UCSD-AML1 (cell line): ENCODE data around the gene DES.

Source experiments
- DNase-seq: peaks from one replicate; lab custom pipeline; 2025; ENCODE audit not compliant: unreplicated experiment; lab: John Stamatoyannopoulos, UW

The DES gene

DNA sequence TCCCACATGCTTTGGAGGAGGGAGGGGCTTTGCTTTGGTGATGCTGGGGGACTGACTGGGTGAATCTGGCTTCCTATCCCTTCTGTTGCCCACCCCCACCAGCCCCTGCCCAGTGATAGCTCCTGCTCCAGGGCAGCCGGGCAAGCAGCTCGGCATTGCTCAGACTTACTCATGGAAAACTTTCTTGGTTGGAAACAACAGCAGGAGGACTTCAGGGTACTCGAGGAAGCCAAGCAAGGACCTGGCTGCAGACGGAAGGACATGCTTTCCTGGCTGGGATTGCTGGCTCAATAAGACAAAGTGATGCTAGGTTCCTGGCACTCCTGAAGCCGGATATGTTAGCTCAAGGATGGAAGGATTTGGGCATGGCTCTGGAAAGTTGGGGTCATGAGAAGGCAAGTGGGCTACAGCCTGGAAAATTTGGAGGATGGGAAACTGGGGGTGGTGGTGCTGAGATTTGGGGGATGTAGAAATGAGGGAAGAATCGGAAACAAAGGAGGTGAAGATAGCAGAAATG, 19.6 kb downstream of the DES start:
- no peak for DNase-seq

DNA sequence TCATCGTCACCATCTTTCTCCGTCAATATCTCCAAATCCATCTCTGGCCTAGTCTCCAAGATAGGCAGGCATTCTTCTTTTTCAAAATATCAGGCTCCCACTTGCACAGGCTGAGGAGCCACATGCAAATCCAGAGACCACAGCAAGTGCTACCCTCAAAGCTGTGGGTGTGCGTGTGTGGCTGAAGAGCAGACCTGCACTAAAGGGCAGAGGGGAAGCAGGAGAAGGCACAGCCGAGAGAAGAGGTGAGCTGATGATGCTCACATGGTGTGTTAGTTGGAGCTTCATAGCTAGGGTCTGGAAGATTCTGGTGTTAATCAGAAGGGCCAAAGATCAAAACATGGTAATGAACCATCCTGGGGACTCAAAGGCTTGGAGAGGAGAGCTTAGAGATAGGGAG, 20.3 kb downstream of the DES start:
- DNase-seq, result no peak

DNA sequence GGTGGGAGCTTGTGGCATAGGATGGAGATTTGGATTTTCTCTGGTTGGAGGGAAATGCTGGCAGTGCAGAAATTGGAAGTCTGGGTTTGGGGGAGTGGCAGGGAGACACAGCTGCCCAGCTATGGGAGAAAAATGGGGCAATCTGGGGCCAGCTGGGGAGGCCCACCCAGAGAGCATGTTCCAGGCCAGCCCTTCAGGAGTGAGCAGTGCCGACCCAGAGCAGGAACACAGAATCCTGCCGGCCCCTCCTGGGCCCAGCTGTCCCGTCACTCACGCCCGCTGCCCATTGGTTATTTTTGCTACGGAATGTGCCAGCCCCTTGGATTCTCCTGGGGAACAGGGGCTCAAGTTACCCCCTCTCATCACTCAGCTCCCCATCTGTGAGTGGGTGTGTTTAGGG, 21.3 kb downstream of the DES start:
- DNase-seq, result no peak

DNA sequence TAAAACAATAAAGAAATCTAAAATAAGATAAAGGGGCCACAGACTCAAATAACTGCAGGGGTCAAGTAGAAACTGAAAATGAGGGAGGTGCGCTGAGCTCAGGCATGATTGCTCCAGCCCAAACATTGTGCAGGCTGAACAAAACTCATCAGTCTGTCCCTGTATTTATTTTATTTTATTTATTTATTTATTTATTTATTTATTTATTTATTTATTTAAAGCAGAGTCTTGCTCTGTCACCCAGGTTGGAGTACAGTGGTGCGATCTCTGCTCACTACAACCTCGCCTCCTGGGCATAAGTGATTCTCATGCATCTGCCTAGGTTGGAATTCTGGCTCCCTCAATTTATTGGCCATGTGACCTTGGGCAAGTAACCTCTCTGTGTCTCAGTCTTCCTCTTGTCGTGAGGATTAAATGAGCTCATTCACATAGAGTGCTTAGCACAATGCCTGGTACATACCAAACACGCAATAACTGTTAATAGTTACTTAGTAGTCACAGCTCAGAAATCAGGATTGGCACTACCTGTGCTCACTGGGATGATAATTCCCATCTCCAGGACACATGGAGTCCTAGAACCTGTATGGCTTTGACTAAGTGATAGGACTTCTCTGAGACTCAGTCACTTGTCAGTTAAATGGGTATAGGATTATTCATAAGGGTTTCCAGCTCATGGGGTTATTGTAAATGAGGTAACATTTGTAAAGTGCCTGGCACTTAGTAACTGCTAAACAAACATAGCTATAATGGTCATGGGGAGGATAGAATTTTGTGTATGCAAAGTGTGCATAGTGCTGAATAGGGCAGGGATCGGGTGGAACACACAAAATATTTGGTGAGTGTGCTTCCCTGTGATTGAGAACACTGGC, 22.4 kb downstream of the DES start:
- no peak for DNase-seq

DNA sequence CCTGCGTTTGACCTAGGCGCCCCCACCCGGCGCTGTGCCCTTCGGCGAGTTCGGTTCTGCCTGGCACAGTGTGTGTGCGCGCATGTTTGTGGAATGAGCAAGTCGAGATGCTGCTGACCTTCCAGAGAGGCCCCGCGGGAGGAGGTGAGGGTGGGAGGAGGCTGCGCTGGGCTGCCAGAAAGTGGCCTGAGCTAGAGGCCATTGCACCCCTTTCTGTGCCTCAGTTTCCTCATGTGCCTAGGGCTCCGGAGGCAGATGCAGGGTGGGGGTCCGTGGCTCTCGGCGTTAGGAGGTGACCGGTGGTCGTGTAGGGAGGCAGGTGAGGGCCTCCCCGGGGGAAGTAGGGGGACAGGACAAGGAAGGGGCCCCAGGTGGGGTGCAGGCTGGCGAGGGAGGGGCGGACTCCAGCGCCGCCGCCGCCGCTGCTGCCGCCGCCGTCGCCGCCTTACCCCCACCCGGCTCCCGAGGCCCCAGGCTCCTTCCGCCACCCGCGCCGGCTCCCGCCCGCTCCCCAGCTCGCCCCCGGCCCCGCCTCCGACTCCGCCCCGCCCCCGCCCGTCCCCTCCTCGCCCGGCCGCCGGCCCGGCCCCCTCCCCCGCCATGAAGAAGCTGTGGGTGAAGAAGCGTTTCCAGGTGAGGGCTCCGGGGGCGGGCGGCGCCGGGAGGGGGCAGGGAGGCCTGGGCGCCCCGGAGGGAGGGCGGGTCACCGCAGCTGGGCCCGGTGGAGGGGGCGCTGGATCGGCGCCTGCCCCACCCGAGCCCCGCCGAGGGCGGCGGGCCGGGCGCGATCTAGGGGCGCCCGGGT, 23.5 kb downstream of the DES start:
- no peak for DNase-seq

DNA sequence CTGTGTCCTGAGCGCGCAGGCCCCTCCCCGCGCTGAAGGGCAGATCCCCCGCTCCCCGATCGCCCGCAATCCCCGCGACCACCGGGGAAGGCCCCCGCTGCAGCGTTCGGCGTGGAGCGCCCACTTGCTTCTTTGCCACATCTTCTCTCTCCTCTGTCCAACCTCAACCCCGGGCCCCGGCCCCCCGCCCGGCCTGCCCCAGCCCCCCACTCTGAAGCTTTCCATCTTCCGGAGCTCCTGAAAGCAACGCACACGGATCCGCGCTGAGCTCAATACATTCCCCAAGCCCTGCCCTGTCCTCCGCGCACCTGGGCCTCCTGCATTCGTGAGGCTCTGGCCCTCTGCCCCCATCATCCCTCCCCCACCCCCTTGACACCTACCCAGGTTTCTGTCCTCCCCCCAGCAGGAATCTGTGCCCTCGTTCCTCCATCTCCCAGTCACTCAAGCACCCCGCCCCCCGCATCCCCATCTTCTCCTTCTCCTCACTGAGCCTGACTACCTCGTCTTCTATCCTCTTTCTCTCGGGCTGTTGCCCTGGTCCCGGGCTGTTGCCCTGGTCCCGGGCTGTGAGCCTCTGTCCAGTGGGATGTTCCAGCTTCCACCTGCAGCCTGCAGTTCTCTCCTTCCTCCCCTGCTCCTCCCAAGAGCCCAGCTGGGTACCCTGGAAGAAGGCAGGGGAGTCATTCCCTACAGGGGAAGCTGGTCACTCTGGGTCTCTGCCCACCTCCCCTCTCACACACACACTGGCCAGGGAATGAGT, 24.3 kb downstream of the DES start:
- no peak for DNase-seq

DNA sequence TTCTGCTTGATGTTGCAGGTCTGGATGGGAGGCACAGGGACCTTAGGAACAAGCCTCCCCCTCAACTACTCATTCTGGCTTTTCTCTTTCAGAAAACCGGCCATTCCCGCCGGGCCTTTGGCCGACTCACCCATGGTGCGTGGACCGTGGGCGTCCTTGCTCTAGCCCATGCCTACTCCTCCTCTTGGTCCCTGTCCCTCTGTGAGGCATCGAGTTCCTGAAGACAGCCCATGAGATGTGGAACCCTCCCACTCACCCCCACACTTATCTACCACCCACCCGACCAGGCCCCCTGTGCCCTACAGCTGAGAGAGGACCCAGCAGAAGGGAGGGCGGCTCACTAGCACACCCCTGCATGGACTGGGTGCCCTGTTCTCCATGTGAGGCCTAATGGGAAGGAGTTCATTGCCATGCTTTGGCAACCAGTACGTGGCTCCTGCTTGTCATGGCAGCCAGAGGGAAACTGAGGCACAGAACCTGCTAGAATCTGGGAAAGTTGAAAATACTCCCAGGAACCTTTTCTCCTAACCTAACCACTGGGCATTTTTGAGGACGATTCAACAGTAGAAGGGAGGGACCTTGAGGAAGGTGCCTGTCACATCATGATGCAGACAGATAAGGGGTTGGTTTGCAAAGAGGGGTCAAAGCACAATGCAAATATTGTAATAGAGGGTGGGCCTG, 25.0 kb downstream of the DES start:
- no peak for DNase-seq

DNA sequence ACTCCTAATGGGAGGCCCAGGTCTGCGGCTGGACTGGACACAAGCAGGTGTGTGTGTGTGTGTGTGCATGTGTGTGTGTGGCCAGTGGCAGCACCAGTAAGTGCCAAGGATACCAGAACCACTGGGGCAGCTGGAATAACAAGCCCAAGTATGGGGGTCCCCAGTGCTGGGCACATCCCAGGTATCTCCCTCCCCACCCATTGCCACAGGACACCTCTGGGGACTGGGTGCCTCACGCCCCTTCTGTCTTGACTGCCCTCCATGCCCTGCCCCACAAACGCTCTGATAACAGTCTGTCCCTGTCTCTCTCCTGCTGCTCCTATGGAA, 25.5 kb downstream of the DES start:
- no peak for DNase-seq

DNA sequence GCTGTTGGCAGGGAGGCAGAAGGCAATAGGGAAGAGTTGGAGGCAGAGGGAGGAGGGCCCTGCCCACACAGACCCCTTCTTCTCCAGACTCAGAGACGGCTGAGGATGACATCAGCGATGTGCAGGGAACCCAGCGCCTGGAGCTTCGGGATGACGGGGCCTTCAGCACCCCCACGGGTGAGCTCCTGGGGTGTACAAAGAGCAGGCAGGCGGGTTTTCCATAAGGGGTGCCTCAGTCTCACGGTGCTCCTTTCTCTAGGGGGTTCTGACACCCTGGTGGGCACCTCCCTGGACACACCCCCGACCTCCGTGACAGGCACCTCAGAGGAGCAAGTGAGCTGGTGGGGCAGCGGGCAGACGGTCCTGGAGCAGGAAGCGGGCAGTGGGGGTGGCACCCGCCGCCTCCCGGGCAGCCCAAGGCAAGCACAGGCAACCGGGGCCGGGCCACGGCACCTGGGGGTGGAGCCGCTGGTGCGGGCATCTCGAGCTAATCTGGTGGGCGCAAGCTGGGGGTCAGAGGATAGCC, 26.5 kb downstream of the DES start:
- no peak for DNase-seq

DNA sequence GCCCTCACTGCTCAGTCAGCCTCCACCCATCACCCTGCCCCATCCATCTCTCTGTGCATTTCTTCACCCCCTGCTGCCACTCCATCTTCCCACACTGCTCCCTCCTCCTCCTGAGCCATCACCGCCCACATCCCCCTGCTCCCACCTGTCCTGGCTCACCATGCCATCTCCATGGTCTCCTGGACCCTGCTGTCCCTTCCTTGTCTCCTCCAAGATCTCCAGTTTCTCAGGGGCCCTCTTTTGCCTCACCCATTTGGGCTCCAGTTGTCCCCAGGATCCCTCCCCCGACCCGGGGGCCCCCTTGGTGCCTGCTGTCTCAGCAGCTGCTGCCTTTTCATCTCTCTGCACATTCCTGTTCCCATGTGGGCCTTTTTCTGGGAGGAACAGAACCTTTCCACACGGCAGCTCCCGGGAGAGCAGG, 27.1 kb downstream of the DES start:
- DNase-seq, result no peak

DNA sequence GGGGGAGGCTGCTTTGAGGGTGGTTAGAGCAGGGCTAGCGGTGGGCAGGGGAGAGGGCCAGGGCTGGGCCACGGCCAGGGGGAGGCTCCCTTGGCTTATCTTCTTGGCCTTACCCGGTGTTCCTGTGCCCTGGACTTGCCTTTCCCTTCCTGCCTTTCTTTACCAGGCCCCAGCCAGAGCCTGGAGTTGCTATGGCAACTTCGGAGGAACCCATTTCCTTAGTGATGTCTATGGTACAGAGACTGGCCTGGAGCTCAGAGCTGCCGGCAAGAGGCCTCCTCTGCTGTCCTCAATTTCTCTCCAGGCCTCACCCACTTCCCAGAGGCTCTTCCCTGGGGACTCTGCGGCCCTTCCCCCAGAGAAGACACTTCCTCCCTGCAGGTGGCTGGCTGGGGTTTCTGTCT, 27.9 kb downstream of the DES start:
- DNase-seq, result no peak

DNA sequence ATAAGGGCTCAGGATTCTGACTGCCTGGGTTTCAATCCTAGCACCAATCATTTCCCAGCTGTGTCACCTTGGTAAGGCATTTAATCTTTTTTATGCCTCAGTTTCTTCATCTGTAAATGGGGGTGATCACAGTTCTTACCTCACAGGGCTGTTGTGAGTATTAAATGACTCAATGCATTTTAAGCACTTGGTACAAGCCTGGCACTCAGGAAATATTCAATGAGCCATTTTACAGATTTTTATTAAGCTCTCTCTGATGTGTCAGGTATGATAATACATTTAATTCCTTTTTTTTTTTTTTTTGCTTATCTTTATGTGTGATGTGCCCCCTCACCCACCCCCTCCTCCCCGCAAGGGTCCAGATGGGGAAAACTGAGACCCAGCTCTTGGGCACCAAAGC, 28.5 kb downstream of the DES start:
- no peak for DNase-seq

DNA sequence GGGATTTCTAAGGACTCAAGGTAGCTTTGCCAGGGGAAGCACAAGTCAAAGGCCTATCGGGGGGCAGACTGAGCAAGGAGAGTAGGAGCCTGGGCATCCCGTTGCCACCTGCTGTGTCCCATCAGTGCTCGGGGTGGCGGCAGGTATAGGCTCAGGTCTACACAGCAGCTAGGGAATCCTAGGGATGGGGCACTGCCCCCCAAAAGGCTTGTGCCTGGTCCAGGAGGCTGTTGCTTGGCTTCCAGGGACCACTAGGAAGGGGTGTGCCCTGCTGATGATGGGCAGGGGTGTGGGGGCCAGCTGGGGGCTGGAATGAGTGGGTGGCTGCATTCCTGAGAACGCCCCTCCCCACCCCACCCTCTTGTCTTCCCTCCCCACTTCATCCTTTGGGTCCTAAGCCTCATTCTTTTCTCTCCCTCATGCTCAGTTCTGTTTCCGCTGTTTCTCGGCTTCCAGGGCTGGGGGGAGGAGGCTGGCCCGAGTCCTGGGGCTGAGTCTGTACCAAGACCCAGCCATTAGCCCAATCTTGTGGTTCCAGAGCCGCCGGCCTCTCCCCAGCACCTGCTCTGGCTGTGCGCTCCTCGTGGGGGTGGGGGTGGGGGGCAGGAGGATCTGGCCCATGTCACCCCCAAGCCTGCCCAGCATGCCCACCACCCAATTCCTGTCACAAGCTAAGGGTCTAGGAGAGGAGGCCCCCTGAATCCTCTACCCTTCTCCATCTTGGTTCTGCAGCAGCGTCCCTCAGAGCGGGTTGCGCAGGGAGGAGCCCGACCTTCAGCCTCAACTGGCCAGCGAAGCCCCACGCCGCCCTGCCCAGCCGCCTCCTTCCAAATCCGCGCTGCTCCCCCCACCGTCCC, 29.3 kb downstream of the DES start:
- DNase-seq, result no peak

DNA sequence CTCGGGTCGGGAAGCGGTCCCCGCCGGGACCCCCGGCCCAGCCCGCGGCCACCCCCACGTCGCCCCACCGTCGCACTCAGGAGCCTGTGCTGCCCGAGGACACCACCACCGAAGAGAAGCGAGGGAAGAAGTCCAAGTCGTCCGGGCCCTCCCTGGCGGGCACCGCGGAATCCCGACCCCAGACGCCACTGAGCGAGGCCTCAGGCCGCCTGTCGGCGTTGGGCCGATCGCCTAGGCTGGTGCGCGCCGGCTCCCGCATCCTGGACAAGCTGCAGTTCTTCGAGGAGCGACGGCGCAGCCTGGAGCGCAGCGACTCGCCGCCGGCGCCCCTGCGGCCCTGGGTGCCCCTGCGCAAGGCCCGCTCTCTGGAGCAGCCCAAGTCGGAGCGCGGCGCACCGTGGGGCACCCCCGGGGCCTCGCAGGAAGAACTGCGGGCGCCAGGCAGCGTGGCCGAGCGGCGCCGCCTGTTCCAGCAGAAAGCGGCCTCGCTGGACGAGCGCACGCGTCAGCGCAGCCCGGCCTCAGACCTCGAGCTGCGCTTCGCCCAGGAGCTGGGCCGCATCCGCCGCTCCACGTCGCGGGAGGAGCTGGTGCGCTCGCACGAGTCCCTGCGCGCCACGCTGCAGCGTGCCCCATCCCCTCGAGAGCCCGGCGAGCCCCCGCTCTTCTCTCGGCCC, 30.1 kb downstream of the DES start:
- peak; percentile 28 for DNase-seq

DNA sequence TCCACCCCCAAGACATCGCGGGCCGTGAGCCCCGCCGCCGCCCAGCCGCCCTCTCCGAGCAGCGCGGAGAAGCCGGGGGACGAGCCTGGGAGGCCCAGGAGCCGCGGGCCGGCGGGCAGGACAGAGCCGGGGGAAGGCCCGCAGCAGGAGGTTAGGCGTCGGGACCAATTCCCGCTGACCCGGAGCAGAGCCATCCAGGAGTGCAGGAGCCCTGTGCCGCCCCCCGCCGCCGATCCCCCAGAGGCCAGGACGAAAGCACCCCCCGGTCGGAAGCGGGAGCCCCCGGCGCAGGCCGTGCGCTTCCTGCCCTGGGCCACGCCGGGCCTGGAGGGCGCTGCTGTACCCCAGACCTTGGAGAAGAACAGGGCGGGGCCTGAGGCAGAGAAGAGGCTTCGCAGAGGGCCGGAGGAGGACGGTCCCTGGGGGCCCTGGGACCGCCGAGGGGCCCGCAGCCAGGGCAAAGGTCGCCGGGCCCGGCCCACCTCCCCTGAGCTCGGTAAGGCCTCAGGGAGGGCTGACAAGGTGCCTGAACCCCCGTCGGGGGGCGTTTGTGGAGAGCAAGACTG, 30.7 kb downstream of the DES start:
- peak; percentile 28 for DNase-seq

DNA sequence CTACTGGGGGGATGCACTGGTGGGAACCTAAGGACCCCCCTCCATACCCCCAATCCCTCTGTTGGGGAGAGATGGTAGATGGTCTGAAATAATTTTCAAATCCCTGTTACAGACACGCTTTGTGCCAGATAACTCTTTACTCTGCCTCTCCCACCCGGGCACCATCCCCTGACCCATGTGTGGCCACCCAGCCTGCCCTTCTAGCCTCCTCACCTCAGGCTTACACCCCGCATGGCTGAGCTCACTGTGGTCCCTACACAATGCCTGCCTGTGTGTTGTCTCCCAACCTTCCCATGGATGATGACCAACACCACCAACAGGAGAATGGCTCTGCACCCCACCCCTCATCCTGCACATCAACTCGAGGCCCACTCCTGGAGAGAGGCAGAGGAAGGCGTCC, 31.4 kb downstream of the DES start:
- no peak for DNase-seq

DNA sequence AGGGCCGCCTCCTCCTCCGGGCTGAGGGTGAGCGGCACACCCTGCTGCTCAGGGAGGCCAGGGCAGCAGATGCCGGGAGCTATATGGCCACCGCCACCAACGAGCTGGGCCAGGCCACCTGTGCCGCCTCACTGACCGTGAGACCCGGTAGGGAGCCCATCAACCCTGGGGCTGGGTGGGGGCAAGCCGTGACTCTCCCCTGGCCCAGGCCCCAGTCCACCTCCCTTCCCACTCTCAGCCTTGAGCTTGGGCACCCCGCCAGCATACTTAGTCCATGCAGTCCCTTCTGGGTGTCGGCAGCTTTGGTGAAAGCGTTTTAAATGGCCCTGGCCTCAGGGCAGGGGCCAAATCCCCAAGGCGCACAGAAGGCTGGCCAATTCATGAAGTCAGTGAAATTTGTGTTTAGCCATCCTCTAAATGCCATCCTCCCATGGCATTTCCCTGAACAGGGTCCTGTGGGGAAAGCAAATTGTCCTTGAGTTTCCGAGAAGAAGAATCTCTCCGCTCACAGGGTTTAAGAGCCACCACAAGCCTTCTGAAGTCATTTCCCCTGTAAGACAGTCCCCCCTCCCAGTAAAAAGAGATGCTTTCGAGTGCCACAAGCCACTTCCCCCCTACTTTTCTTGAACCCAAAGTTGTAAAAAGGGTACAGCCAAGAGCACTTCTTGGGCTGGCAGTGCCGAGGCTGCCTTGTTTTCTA, 33.6 kb downstream of the DES start:
- DNase-seq, result no peak
